GM12891 (cell line): ENCODE data around the gene ARHGAP18.

Source experiments
- PAX5 ChIP-seq: IDR thresholded peaks from 2 replicates; pipeline ENCODE4 v1.6.1; 2011; ENCODE audit warnings: low read length, moderate library complexity, mild to moderate bottlenecking; ENCODE audit not compliant: insufficient read depth, severe bottlenecking
- POLR2A ChIP-seq: IDR thresholded peaks from 2 replicates; pipeline ENCODE4 v1.6.1; 2011; ENCODE audit warnings: low read depth, low read length, control low read depth
- POLR2AphosphoS5 ChIP-seq: IDR thresholded peaks from 2 replicates; pipeline ENCODE4 v1.6.1; 2011; ENCODE audit warnings: low read depth, low read length, control low read depth
- POU2F2 ChIP-seq: IDR thresholded peaks from 2 replicates; pipeline ENCODE4 v1.6.1; 2011; ENCODE audit warnings: low read depth, mild to moderate bottlenecking, control low read depth, low read length, moderate library complexity
- SPI1 ChIP-seq: IDR thresholded peaks from 2 replicates; pipeline ENCODE4 v1.6.1; 2011; ENCODE audit warnings: low read depth, low read length, control low read depth
- TAF1 ChIP-seq: IDR thresholded peaks from 2 replicates; pipeline ENCODE4 v1.6.1; 2011; ENCODE audit warnings: low read depth, low read length, control low read depth

DNA sequence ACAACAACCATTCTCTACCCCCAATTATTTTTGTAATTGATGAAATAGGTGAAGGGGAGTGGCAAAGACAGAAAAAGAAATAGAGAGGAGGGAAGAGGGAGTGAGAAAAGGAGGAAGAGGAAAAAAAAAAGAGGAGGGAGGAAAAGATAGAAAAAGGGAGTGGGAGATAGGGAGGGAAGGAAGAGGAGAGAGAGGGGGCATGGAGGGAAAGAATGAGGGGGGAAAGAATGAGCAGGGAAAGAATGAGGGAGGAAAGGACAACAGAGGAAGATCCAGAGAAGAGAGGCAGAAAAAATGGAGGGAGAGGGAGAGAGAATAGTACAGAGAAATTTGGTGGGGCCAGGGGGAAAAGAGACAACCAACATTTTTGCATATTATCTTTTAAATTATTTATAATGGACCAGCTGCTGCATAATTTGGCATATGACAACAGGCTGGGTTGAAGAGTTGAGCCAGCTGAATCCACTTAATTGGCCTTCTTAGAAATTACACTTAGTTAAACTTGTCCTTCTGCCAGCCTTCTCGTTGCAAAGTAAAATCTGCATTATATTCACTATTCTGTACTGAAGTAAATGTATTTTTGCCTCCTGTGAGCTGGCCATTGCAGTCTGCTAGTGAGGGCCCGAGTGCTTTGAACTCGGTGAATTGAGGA, 101.0 kb downstream of the ARHGAP18 start:
- TF ChIP-seq POLR2AphosphoS5: no peak
- TF ChIP-seq POLR2A: no peak
- no peak for TF ChIP-seq PAX5
- TF ChIP-seq SPI1: no peak
- TF ChIP-seq TAF1: no peak
- TF ChIP-seq POU2F2: no peak
